HL-60/S4 treated with retinoic acid at 250 ng/mL for 4 days and 3 days (cell line): ENCODE results near the gene CLOCK.

Experiments used
- in situ Hi-C: fragments of 300-500 bp; cut with MboI; formaldehyde crosslinking; loops from 2 replicates; pipeline ENCODE4 v1.7.0; 2022; ENCODE audit warnings: low sequenced_read_pairs

CLOCK gene

GRCh38 chr4:55386073-55386472 lies 160.6 kb downstream of the CLOCK start:
- in situ Hi-C loops: no loop called here

GRCh38 chr4:55385201-55385649 lies 161.5 kb downstream of the CLOCK start:
- in situ Hi-C loops: no loop called here

- in situ Hi-C loops: no loop called here
These were observed 164.2 kb downstream of the CLOCK start for GRCh38 chr4:55382488-55383003.

- in situ Hi-C loops: no loop called here
These were observed 165.2 kb downstream of the CLOCK start for GRCh38 chr4:55381502-55381901.

- in situ Hi-C loops: no loop called here
These were observed 166.1 kb downstream of the CLOCK start for GRCh38 chr4:55380576-55380975.

- in situ Hi-C loops: no loop called here
These were observed 167.9 kb downstream of the CLOCK start for GRCh38 chr4:55378617-55379467.
